DMS 273 treated with DMSO at 0.1 percent for 48 hours (cell line): ENCODE measurements around the gene IFIT1.
"Not testable (repeated sequence)": the region's sequence is repeated elsewhere in the genome, so short reads cannot be mapped to it uniquely, and the experiment has no call there.

Experiments used
- DNase-seq: peaks from one replicate; lab custom pipeline; 2025; lab: John Stamatoyannopoulos, UW

Gene IFIT1

GRCh38 chr10:89391907-89392756 lies at the start of gene IFIT1:
TSS of gene IFIT1 (plus strand) at chr10:89392623. CDS start at chr10:89392713, 90 bp downstream.
- DNase-seq: peak; percentile 19

- DNase-seq: no peak
Observed at GRCh38 chr10:89343089-89343767, 49.2 kb upstream of the IFIT1 start.

GRCh38 chr10:89344156-89344555 lies 48.3 kb upstream of the IFIT1 start:
- no peak for DNase-seq

- DNase-seq: no peak
Observed at GRCh38 chr10:89345367-89346000, 46.9 kb upstream of the IFIT1 start.

GRCh38 chr10:89346405-89347254 lies 45.8 kb upstream of the IFIT1 start:
- DNase-seq: no peak

- no peak for DNase-seq
Observed at GRCh38 chr10:89347701-89348457, 44.5 kb upstream of the IFIT1 start.

- no peak for DNase-seq
Observed at GRCh38 chr10:89348481-89348880, 43.9 kb upstream of the IFIT1 start.

GRCh38 chr10:89348975-89349374 lies 43.4 kb upstream of the IFIT1 start:
- DNase-seq: no peak

GRCh38 chr10:89350631-89351315 lies 41.6 kb upstream of the IFIT1 start:
- DNase-seq: not testable (repeated sequence)

GRCh38 chr10:89351412-89351779 lies 41.0 kb upstream of the IFIT1 start:
- no peak for DNase-seq

- DNase-seq: no peak
Observed at GRCh38 chr10:89351780-89352597, 40.4 kb upstream of the IFIT1 start.

GRCh38 chr10:89352802-89353201 lies 39.6 kb upstream of the IFIT1 start:
- no peak for DNase-seq

- DNase-seq: no peak
Observed at GRCh38 chr10:89355394-89355931, 37.0 kb upstream of the IFIT1 start.

- no peak for DNase-seq
Observed at GRCh38 chr10:89357096-89357495, 35.3 kb upstream of the IFIT1 start.

GRCh38 chr10:89357975-89358374 lies 34.4 kb upstream of the IFIT1 start:
- DNase-seq: no peak

GRCh38 chr10:89360157-89360556 lies 32.3 kb upstream of the IFIT1 start:
- no peak for DNase-seq

GRCh38 chr10:89362929-89363328 lies 29.5 kb upstream of the IFIT1 start:
- DNase-seq: no peak

- DNase-seq: no peak
Observed at GRCh38 chr10:89363729-89364442, 28.5 kb upstream of the IFIT1 start.

GRCh38 chr10:89364531-89364930 lies 27.9 kb upstream of the IFIT1 start:
- DNase-seq: no peak
